Gastroesophageal sphincter (tissue), 4 donors: ENCODE measurements around the gene CD300E. TPM values are rescaled to one million over a fixed set of nuclear protein-coding genes. Genes with fewer than 3 reads are reported as not detected.
A peak's percentile ranks its signal among the peaks of the same experiment; 100 is the strongest.

ENCODE experiments used
- ATAC-seq: fragments of 150-250 bp; one replicate; pipeline ENCODE4 v1.9.1; 2016; ENCODE audit warnings: mild to moderate bottlenecking, moderate library complexity
- H3K27ac ChIP-seq, 4 donors: fragments of 200-600 bp; sonication (generic) in 3 of 4; 1 replicate in 3 of 4; 2 replicates in 1 of 4; pipeline ENCODE4 v1.5.1; 2016 to 2019
- H3K27me3 ChIP-seq: fragments of 200-600 bp; sonication (generic); one replicate; pipeline ENCODE4 v1.5.1; 2019
- H3K36me3 ChIP-seq, 2 donors: fragments of 200-600 bp; sonication (generic); one replicate each; pipeline ENCODE4 v1.5.1; 2019; ENCODE audit warnings: control low read depth in 1 of 2
- H3K4me1 ChIP-seq, 3 donors: fragments of 200-600 bp; sonication (generic); 1 replicate in 2 of 3; 2 replicates in 1 of 3; pipeline ENCODE4 v1.5.1; 2016 to 2019; ENCODE audit warnings: control low read depth in 2 of 3
- H3K4me3 ChIP-seq, 2 donors: fragments of 200-600 bp; sonication (generic); one replicate each; pipeline ENCODE4 v1.5.1; 2019; ENCODE audit warnings: mild to moderate bottlenecking in 1 of 2, moderate library complexity in 1 of 2
- H3K9me3 ChIP-seq, 3 donors: fragments of 200-600 bp; sonication (generic); one replicate each; pipeline ENCODE4 v1.5.1; 2017 to 2019; ENCODE audit warnings: control low read depth in 2 of 3
- CTCF ChIP-seq, 4 experiments: fragments of 200-600 bp in 2 of 4; fragments of 450-650 bp in 2 of 4; sonication (generic) in 1 of 4; IDR thresholded peaks; one replicate each; pipeline ENCODE4 v1.5.1; 2017 to 2019; ENCODE audit warnings: antibody characterized with exemption in 4 of 4, mild to moderate bottlenecking in 2 of 4, moderate library complexity in 2 of 4
- EP300 ChIP-seq: sonication (generic); formaldehyde crosslinking; IDR thresholded peaks from one replicate; pipeline ENCODE4 v1.6.1; 2017; ENCODE audit warnings: antibody characterized with exemption, mild to moderate bottlenecking
- POLR2A ChIP-seq, 2 donors: fragments of 450-650 bp; IDR thresholded peaks; one replicate each; pipeline ENCODE4 v1.6.1; 2017; ENCODE audit warnings: antibody characterized with exemption in 2 of 2, mild to moderate bottlenecking in 2 of 2, moderate library complexity in 1 of 2
- POLR2AphosphoS5 ChIP-seq: sonication (generic); formaldehyde crosslinking; IDR thresholded peaks from one replicate; pipeline ENCODE4 v1.6.1; 2017; ENCODE audit warnings: antibody characterized with exemption
- WGBS, 2 donors: methylation state at CpG; one replicate each; pipeline ENCODE4 v1.1.5; 2018; ENCODE audit warnings: low coverage in 1 of 2; 5-methylcytosine and 5-hydroxymethylcytosine counted together
- total RNA-seq, 4 donors: library from RNA; depleted of rRNA; stranded (reverse); fragments of >200 nt; gene quantifications; one replicate each; pipeline ENCODE4 v1.1.0, GENCODE V29; 2016

The CD300E gene
- total RNA-seq = 1 to 10 TPM in 1 of 4 donors, under 1 TPM in 3; 0.16 to 3.9 (median 0.41) TPM

GRCh38 chr17:74623693-74624093 lies at the start of gene CD300E:
CD300E (minus strand) TSS chr17:74623738; CDS start chr17:74623621, 117 bp downstream.
- Histone ChIP-seq H3K4me3 (no peak within 1 kb of the TSS), H3K4me1 (no peaks in the 10 kb centered on the region), H3K27me3 (peaks cover 46% of the 10 kb centered on the region), H3K36me3 (no peaks in the 10 kb centered on the region), H3K27ac (no peak within 1 kb of the TSS), H3K9me3 (peaks cover 0 to 6% (median 0%) of the 10 kb centered on the region in 3 donors)
- WGBS, 2 donors = 56 to 67% methylated on average over 3 to 5 of the region's 5 CpGs
- no peak for ATAC-seq
- no peak for TF ChIP-seq POLR2AphosphoS5
- no peak for TF ChIP-seq CTCF (IDR thresholded peaks at IDR 0.05)
- no peak for TF ChIP-seq EP300
- TF ChIP-seq POLR2A (IDR thresholded peaks at IDR 0.05) = no peak

GRCh38 chr17:74671031-74671771 lies 47.7 kb upstream of the CD300E start:
- Histone ChIP-seq H3K9me3 (peaks cover 0 to 9% (median 0%) of the 10 kb centered on the region in 3 donors), H3K4me1 (no peaks in the 10 kb centered on the region), H3K27me3 (peaks cover 52% of the 10 kb centered on the region), H3K27ac (no peak overlapping the region), H3K4me3 (no peak overlapping the region), H3K36me3 (no peaks in the 10 kb centered on the region)
- 22% methylated on average over 19 of the region's 57 CpGs; no CpG with 5 or more reads in 1 of the 2 donors for WGBS, 2 donors
- peak; percentile 67 for ATAC-seq
- TF ChIP-seq POLR2A (IDR thresholded peaks at IDR 0.05) (no peak), CTCF (IDR thresholded peaks at IDR 0.05) (no peak), EP300 (no peak), POLR2AphosphoS5 (no peak)

- no peak for TF ChIP-seq POLR2AphosphoS5
- TF ChIP-seq POLR2A (IDR thresholded peaks at IDR 0.05) = no peak
- TF ChIP-seq CTCF (IDR thresholded peaks at IDR 0.05) = no peak
- no peak for TF ChIP-seq EP300
- Histone ChIP-seq H3K27me3 (peaks cover 51% of the 10 kb centered on the region), H3K4me3 (no peak overlapping the region), H3K36me3 (no peaks in the 10 kb centered on the region), H3K27ac (no peak overlapping the region), H3K9me3 (peaks cover 0 to 9% (median 0%) of the 10 kb centered on the region in 3 donors), H3K4me1 (no peaks in the 10 kb centered on the region)
- ATAC-seq = no peak
- 75 to 78% methylated on average over 2 to 4 of the region's 6 CpGs for WGBS, 2 donors
Measured at GRCh38 chr17:74670329-74670728, 46.8 kb upstream of the CD300E start.

- TF ChIP-seq POLR2AphosphoS5 = no peak
- no peak for TF ChIP-seq EP300
- TF ChIP-seq POLR2A (IDR thresholded peaks at IDR 0.05) = no peak
- TF ChIP-seq CTCF (IDR thresholded peaks at IDR 0.05) = no peak
- ATAC-seq = no peak
- no peak overlapping the region for H3K4me3 ChIP-seq
- no peaks in the 10 kb centered on the region for H3K36me3 ChIP-seq
- H3K9me3 ChIP-seq = no peaks in the 10 kb centered on the region
- peaks cover 54% of the 10 kb centered on the region for H3K27me3 ChIP-seq
- 60 to 92% methylated on average over 1 to 3 of the region's 3 CpGs for WGBS, 2 donors
- no peak overlapping the region for H3K27ac ChIP-seq
- H3K4me1 ChIP-seq = no peaks in the 10 kb centered on the region
Measured at GRCh38 chr17:74663561-74663960, 40.0 kb upstream of the CD300E start.

- TF ChIP-seq POLR2AphosphoS5 = no peak
- TF ChIP-seq POLR2A (IDR thresholded peaks at IDR 0.05) = no peak
- TF ChIP-seq EP300 = no peak
- TF ChIP-seq CTCF (IDR thresholded peaks at IDR 0.05) = no peak
- WGBS, 2 donors = 50 to 64% methylated on average over 4 of the region's 4 CpGs
- no peak for ATAC-seq
- no peaks in the 10 kb centered on the region for H3K9me3 ChIP-seq
- H3K4me3 ChIP-seq = no peak overlapping the region
- no peaks in the 10 kb centered on the region for H3K36me3 ChIP-seq
- no peaks in the 10 kb centered on the region for H3K4me1 ChIP-seq
- H3K27ac ChIP-seq = no peak overlapping the region
- peaks cover 55% of the 10 kb centered on the region for H3K27me3 ChIP-seq
Measured at GRCh38 chr17:74659889-74660288, 36.4 kb upstream of the CD300E start.
